HG03097 (cell line): ENCODE results near the gene OR51E1.

Experiments
- ATAC-seq: cut with Tn5 transposase; IDR thresholded peaks from one replicate; pipeline ENCODE4 v1.9.1; 2021; ENCODE audit not compliant: unreplicated experiment, low FRiP score

OR51E1 gene

GRCh38 chr11:4643682-4644081 lies at the start of gene OR51E1:
OR51E1 (plus strand) TSS chr11:4643982; CDS start chr11:4652527, 8,545 bp downstream.
- no peak for ATAC-seq

- no peak for ATAC-seq
Observed at GRCh38 chr11:4605057-4605456, 38.7 kb upstream of the OR51E1 start.

GRCh38 chr11:4606231-4607015 lies 37.4 kb upstream of the OR51E1 start:
- ATAC-seq: no peak

GRCh38 chr11:4607096-4607495 lies 36.7 kb upstream of the OR51E1 start:
- no peak for ATAC-seq

GRCh38 chr11:4607781-4608666 lies 35.8 kb upstream of the OR51E1 start, which contains the start of gene TRIM68:
TRIM68 (minus strand) TSS chr11:4608231; CDS start chr11:4605504, 2,727 bp downstream.
- peak; percentile 100 for ATAC-seq

GRCh38 chr11:4610258-4610935 lies 33.4 kb upstream of the OR51E1 start:
- no peak for ATAC-seq

GRCh38 chr11:4611986-4612385 lies 31.8 kb upstream of the OR51E1 start:
- ATAC-seq: no peak

- ATAC-seq: no peak
Observed at GRCh38 chr11:4615856-4616444, 27.8 kb upstream of the OR51E1 start.

GRCh38 chr11:4619514-4619913 lies 24.3 kb upstream of the OR51E1 start:
- ATAC-seq: no peak

GRCh38 chr11:4626207-4627099 lies 17.3 kb upstream of the OR51E1 start:
- ATAC-seq: no peak

GRCh38 chr11:4636136-4636535 lies 7.6 kb upstream of the OR51E1 start:
- no peak for ATAC-seq

GRCh38 chr11:4636962-4637661 lies 6.7 kb upstream of the OR51E1 start, which contains the start of gene OR51D1:
OR51D1 (plus strand) TSS chr11:4637477; CDS start chr11:4639791, 2,314 bp downstream.
- ATAC-seq: peak; percentile 90

GRCh38 chr11:4637662-4638047 lies 6.1 kb upstream of the OR51E1 start:
- ATAC-seq: no peak

- ATAC-seq: no peak
Observed at GRCh38 chr11:4639931-4640330, 3.9 kb upstream of the OR51E1 start.

- no peak for ATAC-seq
Observed at GRCh38 chr11:4641501-4641900, 2.3 kb upstream of the OR51E1 start.

- ATAC-seq: no peak
Observed at GRCh38 chr11:4642043-4642442, 1.7 kb upstream of the OR51E1 start.

GRCh38 chr11:4643076-4643475 lies 706 bp upstream of the OR51E1 start:
- no peak for ATAC-seq

- no peak for ATAC-seq
Observed at GRCh38 chr11:4644233-4644632, 451 bp downstream of the OR51E1 start.

- no peak for ATAC-seq
Observed at GRCh38 chr11:4645974-4646373, 2.2 kb downstream of the OR51E1 start.
